PC-9 (cell line): ENCODE measurements around the gene MAP3K19. TPM values are rescaled to one million over a fixed set of nuclear protein-coding genes. Genes with fewer than 3 reads are reported as not detected.

Experiments
- BruUV-seq: library from RNA; stranded (reverse); fragments of 400-500 nt; replicated peaks from 2 replicates; lab custom pipeline; 2021; lab: Mats Ljungman, UMichigan
- CTCF ChIA-PET: fragments of 300-600 bp; sonication (Branson Sonifier 250); formaldehyde crosslinking; loops from one replicate; lab custom pipeline; 2022; ENCODE audit warnings: antibody characterized with exemption; lab: Charles Lee
- POLR2A ChIA-PET: fragments of 300-600 bp; sonication (Branson Sonifier 250); formaldehyde crosslinking; loops from one replicate; lab custom pipeline; 2022; ENCODE audit warnings: antibody characterized with exemption; ENCODE audit not compliant: unreplicated experiment; lab: Charles Lee
- DNase-seq, 2 experiments: peaks; one replicate each; pipeline versions ENCODE4 v3.0.0 to v3.0.0-alpha.2; 2015 to 2022; ENCODE audit warnings: mixed read lengths in 1 of 2
- H2AFZ ChIP-seq: fragments of 200-600 bp; sonication (generic); 2 replicates; pipeline ENCODE4 v1.8.1; 2017; ENCODE audit warnings: antibody characterized with exemption
- H3F3A ChIP-seq: fragments of 200-600 bp; sonication (generic); 2 replicates; pipeline ENCODE4 v1.8.1; 2017; ENCODE audit warnings: antibody characterized with exemption, mild to moderate bottlenecking, low read depth; ENCODE audit not compliant: insufficient read depth
- H3K27ac ChIP-seq: fragments of 200-600 bp; sonication (generic); 2 replicates; pipeline ENCODE4 v1.6.1; 2016; ENCODE audit warnings: mixed run types
- H3K27me3 ChIP-seq: fragments of 200-600 bp; sonication (generic); 2 replicates; pipeline ENCODE4 v1.6.1; 2016; ENCODE audit warnings: low read depth, mixed run types; ENCODE audit not compliant: insufficient read depth
- H3K36me3 ChIP-seq: fragments of 200-600 bp; sonication (generic); 2 replicates; pipeline ENCODE4 v1.6.1; 2016; ENCODE audit warnings: low read depth, mixed run types
- H3K4me1 ChIP-seq: fragments of 200-600 bp; sonication (generic); replicated peaks from 2 replicates; pipeline ENCODE4 v1.6.1; 2016; ENCODE audit warnings: mixed run types; ENCODE audit not compliant: insufficient read depth
- H3K4me2 ChIP-seq: fragments of 200-600 bp; sonication (generic); 2 replicates; pipeline ENCODE4 v1.6.1; 2017; ENCODE audit warnings: mixed run types
- H3K4me3 ChIP-seq: fragments of 200-600 bp; sonication (generic); 2 replicates; pipeline ENCODE4 v1.6.1; 2016; ENCODE audit warnings: mixed run types
- H3K79me2 ChIP-seq: fragments of 200-600 bp; sonication (generic); 2 replicates; pipeline ENCODE4 v1.6.1; 2017; ENCODE audit warnings: low read depth, mixed run types
- H3K9me2 ChIP-seq: fragments of 200-600 bp; sonication (generic); 2 replicates; pipeline ENCODE4 v1.8.1; 2017; ENCODE audit warnings: mild to moderate bottlenecking; ENCODE audit not compliant: insufficient read depth
- H3K9me3 ChIP-seq: fragments of 200-600 bp; sonication (generic); 2 replicates; pipeline ENCODE4 v1.8.1; 2016; ENCODE audit warnings: low read depth; ENCODE audit not compliant: insufficient read depth
- H4K20me1 ChIP-seq: fragments of 200-600 bp; sonication (generic); 2 replicates; pipeline ENCODE4 v1.8.1; 2017; ENCODE audit not compliant: insufficient read depth
- EZH2 ChIP-seq: fragments of 200-600 bp; sonication (generic); IDR thresholded peaks from 2 replicates; pipeline ENCODE4 v1.8.0; 2017; ENCODE audit warnings: antibody characterized with exemption, low read depth
- intact Hi-C: fragments of 100-400 bp; cut with micrococcal nuclease; formaldehyde crosslinking; loops from one replicate; pipeline ENCODE4 v1.10.0; 2022; ENCODE audit not compliant: unreplicated experiment
- total RNA-seq: library from RNA; stranded (reverse); gene quantifications from 2 replicates; pipeline ENCODE4 v1.2.3, GENCODE V29; 2021
- TF ChIP-seq, protein P1 (sequence below): fragments of 200-600 bp; sonication (generic); conservative IDR thresholded peaks from 2 replicates; pipeline ENCODE4 v1.6.1; 2017; ENCODE audit warnings: mixed run types, antibody characterized with exemption, mild to moderate bottlenecking, moderate library complexity

MAP3K19 gene
- total RNA-seq, 1 experiment from 2014 or later, result not detected

DNA sequence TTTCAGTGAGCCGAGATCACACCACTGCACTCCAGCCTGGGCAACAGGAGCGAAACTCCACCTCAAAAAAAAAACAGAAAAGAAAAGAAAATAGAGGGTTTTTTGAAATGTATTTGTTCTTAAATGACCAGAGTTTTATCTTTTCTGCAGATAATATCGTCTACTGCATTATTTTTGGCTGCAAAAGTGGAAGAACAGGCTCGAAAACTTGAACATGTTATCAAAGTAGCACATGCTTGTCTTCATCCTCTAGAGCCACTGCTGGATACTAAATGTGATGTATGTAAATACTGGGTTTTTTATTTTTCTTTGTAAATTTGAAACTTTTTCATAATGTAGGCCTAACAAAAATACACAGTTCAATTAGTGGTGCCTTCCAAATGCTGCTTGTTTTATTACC is 110.6 kb downstream of the MAP3K19 start:
- Histone ChIP-seq H3K4me3 (no peak overlapping the region), H3F3A (peaks cover 11% of the 10 kb centered on the region; the same call in 1 of the 2 replicates), H3K27me3 (no peaks in the 10 kb centered on the region), H2AFZ (no peak overlapping the region), H3K9me3 (no peaks in the 10 kb centered on the region), H3K27ac (no peak overlapping the region), H4K20me1 (peaks cover 76% of the 10 kb centered on the region), H3K36me3 (peaks cover 40% of the 10 kb centered on the region), H3K9me2 (no peaks in the 10 kb centered on the region), H3K4me1 (no peaks in the 10 kb centered on the region), H3K79me2 (peaks cover 77% of the 10 kb centered on the region), H3K4me2 (no peak overlapping the region)
- ChIA-PET POLR2A (no interaction called here), CTCF (no interaction called here)
- TF ChIP-seq EZH2, result no peak
- TF ChIP-seq, protein P1, sequence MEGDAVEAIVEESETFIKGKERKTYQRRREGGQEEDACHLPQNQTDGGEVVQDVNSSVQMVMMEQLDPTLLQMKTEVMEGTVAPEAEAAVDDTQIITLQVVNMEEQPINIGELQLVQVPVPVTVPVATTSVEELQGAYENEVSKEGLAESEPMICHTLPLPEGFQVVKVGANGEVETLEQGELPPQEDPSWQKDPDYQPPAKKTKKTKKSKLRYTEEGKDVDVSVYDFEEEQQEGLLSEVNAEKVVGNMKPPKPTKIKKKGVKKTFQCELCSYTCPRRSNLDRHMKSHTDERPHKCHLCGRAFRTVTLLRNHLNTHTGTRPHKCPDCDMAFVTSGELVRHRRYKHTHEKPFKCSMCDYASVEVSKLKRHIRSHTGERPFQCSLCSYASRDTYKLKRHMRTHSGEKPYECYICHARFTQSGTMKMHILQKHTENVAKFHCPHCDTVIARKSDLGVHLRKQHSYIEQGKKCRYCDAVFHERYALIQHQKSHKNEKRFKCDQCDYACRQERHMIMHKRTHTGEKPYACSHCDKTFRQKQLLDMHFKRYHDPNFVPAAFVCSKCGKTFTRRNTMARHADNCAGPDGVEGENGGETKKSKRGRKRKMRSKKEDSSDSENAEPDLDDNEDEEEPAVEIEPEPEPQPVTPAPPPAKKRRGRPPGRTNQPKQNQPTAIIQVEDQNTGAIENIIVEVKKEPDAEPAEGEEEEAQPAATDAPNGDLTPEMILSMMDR, result no peak
- no TSS peak for BruUV-seq
- no peak for DNase-seq
- intact Hi-C loops, result no loop called here

DNA sequence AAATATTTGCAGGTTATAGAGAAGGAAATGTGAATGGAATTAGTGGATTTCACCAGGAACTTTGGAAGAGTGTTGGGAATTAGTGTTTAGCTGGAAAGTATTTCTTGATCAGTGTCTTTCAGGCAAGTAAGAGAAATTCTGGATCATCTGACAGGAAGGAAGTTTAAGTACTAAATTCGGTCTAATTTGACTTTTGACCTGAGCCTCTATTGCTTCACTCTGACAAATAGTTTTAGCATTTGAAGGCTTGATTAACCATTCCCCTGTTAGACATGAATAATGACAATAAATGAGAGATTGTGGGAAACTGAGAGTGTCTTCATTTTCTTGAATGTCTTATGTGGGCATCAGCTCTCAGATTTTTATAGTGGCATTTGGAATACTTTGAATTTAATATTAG is 112.6 kb downstream of the MAP3K19 start:
- peaks cover 27% of the 10 kb centered on the region for H3K36me3 ChIP-seq
- peak overlapping the region; percentile 10; the same call in 1 of the 2 replicates for H3K27ac ChIP-seq
- TF ChIP-seq, protein P1, result no peak
- no peak for TF ChIP-seq EZH2
- no peaks in the 10 kb centered on the region for H3K27me3 ChIP-seq
- no TSS peak for BruUV-seq
- peaks cover 9% of the 10 kb centered on the region; the same call in 1 of the 2 replicates for H3F3A ChIP-seq
- no peaks in the 10 kb centered on the region for H3K9me2 ChIP-seq
- DNase-seq, result no peak
- peaks cover 91% of the 10 kb centered on the region for H4K20me1 ChIP-seq
- H2AFZ ChIP-seq, result no peak overlapping the region
- peaks cover 93% of the 10 kb centered on the region for H3K79me2 ChIP-seq
- H3K4me2 ChIP-seq, result no peak overlapping the region
- H3K9me3 ChIP-seq, result no peaks in the 10 kb centered on the region
- no peak overlapping the region for H3K4me3 ChIP-seq
- H3K4me1 ChIP-seq, result no peaks in the 10 kb centered on the region
- CTCF ChIA-PET, result no interaction called here
- intact Hi-C loops, result no loop called here
- POLR2A ChIA-PET, result no interaction called here

DNA sequence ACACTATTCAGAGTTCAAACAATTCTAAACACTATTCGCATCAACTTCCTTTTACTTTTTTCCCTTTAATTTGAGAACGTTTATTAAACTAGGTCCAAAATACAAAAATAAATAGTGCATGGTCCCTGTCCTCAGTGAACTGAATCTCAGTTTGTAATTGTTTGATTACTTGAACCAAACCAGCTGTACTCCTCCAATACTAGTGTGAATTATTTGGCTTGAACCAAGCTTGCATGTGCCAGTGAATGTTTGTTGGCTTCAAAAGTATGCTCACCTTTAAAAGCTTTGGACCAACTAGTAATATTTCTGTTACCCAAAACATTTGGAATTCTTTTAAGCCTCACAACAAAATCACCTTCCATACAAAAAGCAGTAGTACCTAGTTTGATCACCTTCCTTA is 113.1 kb downstream of the MAP3K19 start:
- H3K4me2 ChIP-seq, result no peak overlapping the region
- H3K4me3 ChIP-seq, result no peak overlapping the region
- BruUV-seq, result no TSS peak
- no peaks in the 10 kb centered on the region for H3K4me1 ChIP-seq
- TF ChIP-seq, protein P1, result no peak
- TF ChIP-seq EZH2, result no peak
- H3K27ac ChIP-seq, result peak overlapping the region; percentile 10; the same call in 1 of the 2 replicates
- H3K9me3 ChIP-seq, result no peaks in the 10 kb centered on the region
- peaks cover 9% of the 10 kb centered on the region; the same call in 1 of the 2 replicates for H3F3A ChIP-seq
- intact Hi-C loops, result no loop called here
- no peak for DNase-seq
- peaks cover 92% of the 10 kb centered on the region for H4K20me1 ChIP-seq
- CTCF ChIA-PET, result no interaction called here
- peaks cover 25% of the 10 kb centered on the region for H3K36me3 ChIP-seq
- no peak overlapping the region for H2AFZ ChIP-seq
- peaks cover 96% of the 10 kb centered on the region for H3K79me2 ChIP-seq
- no peaks in the 10 kb centered on the region for H3K9me2 ChIP-seq
- POLR2A ChIA-PET, result no interaction called here
- H3K27me3 ChIP-seq, result no peaks in the 10 kb centered on the region
